Endothelial cell of umbilical vein (primary cell): ENCODE measurements around the gene KRT79. TPM values are rescaled to one million over a fixed set of nuclear protein-coding genes. Genes with fewer than 3 reads are reported as not detected.

Experiments used
- BruUV-seq: library from RNA; stranded (reverse); fragments of 400-500 nt; replicated peaks from 2 replicates; lab custom pipeline; 2021; lab: Mats Ljungman, UMichigan
- CTCF ChIA-PET: fragments of 300-600, 350-600 bp; sonication (Branson Sonifier 250); formaldehyde crosslinking; loops from one replicate; lab custom pipeline; 2021; ENCODE audit warnings: antibody characterized with exemption, inconsistent platforms; lab: Charles Lee
- POLR2A ChIA-PET: fragments of 300-600, 350-600 bp; sonication (Branson Sonifier 250); formaldehyde crosslinking; loops from one replicate; lab custom pipeline; 2021; ENCODE audit warnings: antibody characterized with exemption, inconsistent platforms; lab: Charles Lee
- DNase-seq: peaks from one replicate; pipeline ENCODE4 v3.0.0-alpha.2; 2011; ENCODE audit warnings: low read depth, low spot score
- FAIRE-seq: peaks from 2 replicates; lab custom pipeline; 2011; peaks lifted over from hg19 to GRCh38; lab: Jason Lieb, UNC
- H2AFZ ChIP-seq: 2 replicates; pipeline ENCODE4 v1.6.0; 2012; ENCODE audit warnings: low read depth, low read length, control low read depth, inconsistent platforms
- H3K27ac ChIP-seq: 2 replicates; pipeline ENCODE4 v1.5.1; 2011; ENCODE audit warnings: low read depth, mild to moderate bottlenecking, control low read depth, low read length, moderate library complexity; ENCODE audit not compliant: insufficient read depth
- H3K27me3 ChIP-seq, 2 experiments: 2 replicates each; pipeline versions ENCODE4 v1.6.0 to v1.6.1; 2011; ENCODE audit warnings: low read length in 2 of 2, mixed read lengths in 1 of 2; ENCODE audit not compliant: control insufficient read depth in 2 of 2, insufficient read depth in 2 of 2
- H3K36me3 ChIP-seq, 2 experiments: 2 replicates in 1 of 2; 3 replicates in 1 of 2; pipeline ENCODE4 v1.5.1; 2011; ENCODE audit warnings: low read length in 2 of 2, mild to moderate bottlenecking in 1 of 2, moderate library complexity in 1 of 2; ENCODE audit not compliant: control insufficient read depth in 2 of 2, insufficient read depth in 2 of 2; ENCODE audit errors: extremely low read depth in 1 of 2
- H3K4me1 ChIP-seq: 3 replicates; pipeline ENCODE4 v1.5.1; 2011; ENCODE audit warnings: mild to moderate bottlenecking, low read length; ENCODE audit not compliant: control insufficient read depth, insufficient read depth; ENCODE audit errors: extremely low read depth
- H3K4me2 ChIP-seq: 2 replicates; pipeline ENCODE4 v1.6.1; 2011; ENCODE audit warnings: low read length, control low read depth, mixed read lengths; ENCODE audit not compliant: insufficient read depth
- H3K4me3 ChIP-seq, 3 experiments: fragments of 200-600 bp in 1 of 3; sonication (generic), shearing (Covaris generic) in 1 of 3; replicated peaks in 1 of 3; 2 replicates each; pipeline ENCODE4 v1.5.1; 2011 to 2016; ENCODE audit warnings: control low read depth in 3 of 3, low read length in 3 of 3, mild to moderate bottlenecking in 2 of 3, inconsistent platforms in 1 of 3, low read depth in 1 of 3, moderate library complexity in 1 of 3; ENCODE audit not compliant: insufficient read depth in 1 of 3
- H3K79me2 ChIP-seq: 2 replicates; pipeline ENCODE4 v1.6.0; 2012; ENCODE audit warnings: low read length, inconsistent platforms; ENCODE audit not compliant: control insufficient read depth, insufficient read depth
- H3K9ac ChIP-seq: replicated peaks from 2 replicates; pipeline ENCODE3; 2011; ENCODE audit warnings: low read length, control low read depth; ENCODE audit not compliant: insufficient read depth; ENCODE audit errors: extremely low read depth
- H3K9me1 ChIP-seq: replicated peaks from 3 replicates; pipeline ENCODE4 v1.6.0; 2011; ENCODE audit warnings: mild to moderate bottlenecking, low read length; ENCODE audit not compliant: control insufficient read depth, insufficient read depth; ENCODE audit errors: extremely low read depth
- H3K9me3 ChIP-seq: replicated peaks from 2 replicates; pipeline ENCODE4 v1.5.1; 2012; ENCODE audit warnings: low read length, inconsistent platforms; ENCODE audit not compliant: control insufficient read depth, insufficient read depth
- H4K20me1 ChIP-seq: replicated peaks from 2 replicates; pipeline ENCODE3; 2011; ENCODE audit warnings: mild to moderate bottlenecking, low read length; ENCODE audit not compliant: control insufficient read depth, insufficient read depth; ENCODE audit errors: extremely low read depth
- CTCF ChIP-seq, 2 donors: IDR thresholded peaks; 1 replicate in 1 of 2; 2 replicates in 1 of 2; pipeline ENCODE4 v1.5.1; 2011; ENCODE audit warnings: low read length in 2 of 2, mild to moderate bottlenecking in 2 of 2, moderate library complexity in 2 of 2, control low read depth in 1 of 2, inconsistent platforms in 1 of 2, low read depth in 1 of 2; ENCODE audit not compliant: insufficient read depth in 1 of 2; ENCODE audit errors: extremely low read depth in 1 of 2
- EZH2 ChIP-seq: IDR thresholded peaks from 2 replicates; pipeline ENCODE4 v1.6.1; 2012; ENCODE audit warnings: borderline replicate concordance, low read depth, mild to moderate bottlenecking, moderate library complexity, low read length, inconsistent platforms; ENCODE audit not compliant: severe bottlenecking
- FOS ChIP-seq: IDR thresholded peaks from 2 replicates; pipeline ENCODE4 v1.6.1; 2011; ENCODE audit warnings: mild to moderate bottlenecking, low read length, moderate library complexity, borderline replicate concordance; ENCODE audit not compliant: insufficient read depth
- GATA2 ChIP-seq: IDR thresholded peaks from 2 replicates; pipeline ENCODE4 v1.7.0; 2011; ENCODE audit warnings: low read depth, mild to moderate bottlenecking, moderate library complexity, mixed read lengths, low read length; ENCODE audit not compliant: insufficient read length, insufficient read depth
- JUN ChIP-seq: IDR thresholded peaks from 2 replicates; pipeline ENCODE4 v1.6.1; 2011; ENCODE audit warnings: borderline replicate concordance, low read depth; ENCODE audit not compliant: insufficient read length, insufficient read depth
- MYC ChIP-seq: IDR thresholded peaks from one replicate; pipeline ENCODE4 v1.6.1; 2011; ENCODE audit warnings: mild to moderate bottlenecking, low read depth, low read length
- POLR2A ChIP-seq: IDR thresholded peaks from 2 replicates; pipeline ENCODE4 v1.6.1; 2012; ENCODE audit warnings: low read depth, mild to moderate bottlenecking, control low read depth, low read length
- POLR2AphosphoS5 ChIP-seq: IDR thresholded peaks from 2 replicates; pipeline ENCODE4 v1.6.1; 2012; ENCODE audit warnings: low read depth, mild to moderate bottlenecking, control low read depth, low read length, moderate library complexity; ENCODE audit not compliant: insufficient read depth
- dilution Hi-C: fragments of 300-500 bp; cut with MboI; formaldehyde crosslinking; loops from one replicate; pipeline ENCODE4 v1.15.0; 2019; ENCODE audit warnings: low sequenced_read_pairs; ENCODE audit not compliant: extremely low pct_ligation_motif_present
- intact Hi-C: fragments of 100-400 bp; cut with micrococcal nuclease; formaldehyde crosslinking; loops from one replicate; pipeline ENCODE4 v1.10.0; 2022
- polyA plus RNA-seq, 4 experiments: library from polyadenylated mRNA; depleted of rRNA in 3 of 4; stranded (reverse) in 3 of 4; unstranded in 1 of 4; fragments of >200 nt; gene quantifications; 2 replicates each; pipeline versions ENCODE4 v1.2.1 to v1.2.3, GENCODE V29; 2011 to 2012; ENCODE audit warnings: missing spikeins in 1 of 4
- total RNA-seq: library from RNA; stranded (reverse); gene quantifications from 2 replicates; pipeline ENCODE4 v1.2.3, GENCODE V29; 2021
- TF ChIP-seq, protein P1 (sequence below): IDR thresholded peaks from 2 replicates; pipeline ENCODE4 v1.6.1; 2011; ENCODE audit not compliant: insufficient read depth, insufficient read length

Gene KRT79
- total and polyA plus RNA-seq, 2 donors (not counting 3 experiments of a cell fraction or from before 2014, with no cell fraction given), result not detected

DNA sequence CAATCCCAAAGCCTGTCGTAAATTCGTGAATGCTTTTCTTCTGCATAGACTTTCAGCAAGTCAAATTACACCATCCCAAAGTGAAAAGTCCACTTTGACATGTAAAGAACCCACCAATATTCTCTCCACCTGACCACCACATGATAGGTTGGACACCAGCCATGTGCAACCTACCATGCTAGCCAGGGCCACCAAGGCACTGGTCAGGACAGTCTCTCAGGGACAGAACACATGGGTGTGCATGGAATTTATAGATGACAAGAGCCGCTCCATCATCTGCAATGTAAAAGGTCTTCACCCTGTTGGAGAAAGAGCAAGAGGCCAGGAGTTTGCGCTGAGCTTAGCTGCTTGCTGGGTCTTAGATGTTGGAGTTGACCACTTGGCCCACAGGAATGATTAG lies 51.6 kb downstream of the KRT79 start:
- H4K20me1 ChIP-seq, result no peaks in the 10 kb centered on the region
- TF ChIP-seq POLR2A (no peak), CTCF (IDR thresholded peaks at IDR 0.05; ENCODE audit: extremely low read depth in 1 of 2, insufficient read depth in 1 of 2, low read depth in 1 of 2, low read length in 2 of 2) (no peak), FOS (no peak), POLR2AphosphoS5 (no peak), EZH2 (no peak), MYC (no peak), GATA2 (no peak), JUN (no peak)
- TF ChIP-seq, protein P1, sequence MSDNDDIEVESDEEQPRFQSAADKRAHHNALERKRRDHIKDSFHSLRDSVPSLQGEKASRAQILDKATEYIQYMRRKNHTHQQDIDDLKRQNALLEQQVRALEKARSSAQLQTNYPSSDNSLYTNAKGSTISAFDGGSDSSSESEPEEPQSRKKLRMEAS, result no peak
- no peak overlapping the region for H3K27ac ChIP-seq
- no peaks in the 10 kb centered on the region for H3K9me3 ChIP-seq
- H3K27me3 ChIP-seq, result peaks cover 4 to 8% of the 10 kb centered on the region in 2 experiments
- dilution Hi-C loops, result no loop called here
- intact Hi-C loops, result no loop called here
- FAIRE-seq, result no peak
- no peaks in the 10 kb centered on the region for H3K9me1 ChIP-seq
- no peak for DNase-seq
- no peak overlapping the region for H2AFZ ChIP-seq
- ChIA-PET POLR2A (interaction anchor here (0.7 kb wide), 1 partner anchor 199 kb away, joined by 9 read pairs; no protein-coding TSS in a partner anchor), CTCF (no interaction called here)
- H3K9ac ChIP-seq, result no peak overlapping the region
- no peaks in the 10 kb centered on the region for H3K4me1 ChIP-seq
- no TSS peak for BruUV-seq
- H3K79me2 ChIP-seq, result no peaks in the 10 kb centered on the region
- no peak overlapping the region for H3K4me2 ChIP-seq
- no peaks in the 10 kb centered on the region for H3K36me3 ChIP-seq
- no peak overlapping the region for H3K4me3 ChIP-seq
